Islet precursor cell (in vitro differentiated cells): ENCODE results near the gene LYSMD3.

ENCODE experiments used
- DNase-seq: peaks from one replicate; pipeline ENCODE4 v3.0.0-alpha.2; 2018

LYSMD3 gene

DNA sequence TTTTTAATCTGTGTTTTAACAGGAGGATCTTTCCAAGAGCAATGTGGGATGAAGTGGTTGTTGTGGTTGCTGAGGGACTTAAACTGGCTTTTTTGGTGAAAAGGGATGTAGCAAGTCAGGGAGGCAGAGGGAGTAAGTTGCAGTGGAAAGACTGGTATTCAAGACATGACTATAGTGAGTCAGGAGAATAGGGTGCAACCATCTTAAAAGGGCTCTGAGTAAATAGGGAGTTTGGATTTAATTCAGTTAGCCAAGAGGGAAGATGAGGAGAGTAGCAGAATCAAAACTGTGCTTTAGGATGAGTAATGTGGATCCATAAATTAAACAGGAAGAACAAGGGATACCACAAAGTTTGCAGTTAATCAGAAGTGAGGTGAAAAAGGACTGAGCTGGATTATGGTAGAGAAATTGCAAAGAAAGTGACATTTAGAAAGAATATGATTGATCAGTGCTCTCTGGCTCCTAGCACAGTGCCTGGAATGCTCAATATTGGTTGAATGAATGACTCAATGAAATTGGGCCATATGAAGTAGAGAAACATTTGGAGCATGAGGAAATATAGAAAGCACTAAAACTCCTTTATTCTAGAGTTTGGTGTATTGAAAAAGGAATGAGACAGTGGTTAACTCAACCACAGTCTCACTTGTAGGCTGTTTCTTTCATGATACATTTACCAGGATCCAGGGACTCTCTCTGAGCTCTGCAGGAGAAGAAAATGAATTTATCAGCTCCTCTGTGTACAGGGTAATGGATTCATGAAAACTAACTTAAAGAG lies 49.6 kb downstream of the LYSMD3 start:
- DNase-seq, result no peak

GRCh38 chr5:90477621-90478215 lies 51.7 kb downstream of the LYSMD3 start:
- DNase-seq, result no peak

GRCh38 chr5:90477073-90477472 lies 52.3 kb downstream of the LYSMD3 start:
- no peak for DNase-seq

GRCh38 chr5:90476391-90476790 lies 53.0 kb downstream of the LYSMD3 start:
- no peak for DNase-seq

- DNase-seq, result no peak
These were observed 53.9 kb downstream of the LYSMD3 start for GRCh38 chr5:90475436-90475980.

GRCh38 chr5:90474235-90475107 lies 54.9 kb downstream of the LYSMD3 start, which contains the start of the genes MBLAC2 and POLR3G:
MBLAC2 (minus strand) TSS chr5:90474771; CDS start chr5:90474292, 479 bp downstream.
POLR3G (plus strand) TSS chr5:90474864; CDS start chr5:90485568, 10,704 bp downstream.
- DNase-seq, result peak; percentile 97

DNA sequence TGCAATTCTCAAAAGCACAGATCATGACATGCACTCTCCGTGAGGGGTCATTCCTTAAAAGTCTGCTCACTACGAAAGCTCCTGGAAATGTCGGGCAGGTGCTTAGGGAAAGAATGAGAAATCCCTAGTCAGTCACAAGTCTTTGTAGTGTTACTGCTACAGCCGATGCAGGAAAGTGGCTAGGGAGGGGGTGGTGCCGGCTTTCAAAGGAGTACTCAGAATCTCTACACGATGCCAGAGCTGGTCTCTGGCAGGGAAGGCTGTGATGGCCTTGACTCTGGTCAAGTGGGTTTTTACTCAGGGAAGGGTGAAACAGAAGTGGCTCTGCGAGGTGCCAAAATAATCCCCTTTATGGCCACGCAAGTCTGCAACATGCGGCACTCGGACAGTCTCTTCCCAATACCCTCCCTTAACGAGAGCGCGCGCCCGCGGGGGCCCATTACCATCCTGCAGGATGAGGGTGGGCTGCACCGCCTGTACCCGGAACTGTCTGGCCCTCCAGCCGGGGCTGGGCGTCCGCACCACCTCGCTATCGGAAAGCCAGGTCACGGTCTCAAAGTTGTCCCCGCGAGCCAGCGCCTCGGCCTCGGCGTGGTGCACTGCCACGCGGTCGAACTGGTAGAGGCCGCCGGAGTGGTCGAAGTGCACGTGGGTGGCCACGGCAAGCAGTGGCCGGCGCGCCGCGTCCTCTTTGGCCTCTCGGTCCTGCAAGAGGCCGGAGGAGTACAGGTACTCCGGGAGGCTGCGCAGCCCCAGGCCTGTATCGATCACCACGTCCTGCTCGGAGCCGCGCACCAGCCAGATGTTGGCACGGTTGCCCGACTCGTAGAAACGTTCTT lies 55.8 kb downstream of the LYSMD3 start:
- DNase-seq, result peak; percentile 63

DNA sequence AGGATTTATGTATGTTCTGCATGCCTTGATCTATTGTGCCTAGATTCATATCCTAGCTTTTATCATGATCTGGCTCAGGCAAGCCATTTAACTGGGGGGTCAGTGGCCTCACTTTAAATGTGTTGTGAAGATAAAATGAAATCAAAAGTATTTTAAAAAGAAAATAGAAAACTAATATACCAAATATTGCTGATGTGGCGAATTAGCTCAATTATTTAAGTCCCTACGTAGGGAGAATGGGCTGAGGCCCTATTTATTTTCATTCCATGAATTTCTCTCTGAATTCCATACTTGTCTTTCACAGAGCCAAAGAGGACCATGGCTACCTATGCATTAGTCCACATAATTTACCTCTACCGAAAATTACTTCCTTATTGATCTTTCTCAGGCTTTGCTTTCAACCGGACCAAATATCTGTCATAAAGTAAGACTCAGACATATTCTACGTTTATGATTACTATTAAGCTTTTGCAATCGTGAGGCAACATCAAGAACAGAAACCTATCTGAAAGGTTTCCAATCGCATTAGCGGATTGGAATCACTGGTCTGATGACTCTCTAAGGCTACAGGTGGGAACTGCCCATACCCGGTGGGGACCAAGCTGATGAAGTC lies 56.5 kb downstream of the LYSMD3 start:
- DNase-seq, result no peak
